HG03439 (cell line): ENCODE measurements around the gene ZFAND6.
A peak's percentile ranks its signal among the peaks of the same experiment; 100 is the strongest.
"Not testable (repeated sequence)": the region's sequence is repeated elsewhere in the genome, so short reads cannot be mapped to it uniquely, and the experiment has no call there.

Source experiments
- ATAC-seq: cut with Tn5 transposase; IDR thresholded peaks from one replicate; pipeline ENCODE4 v1.9.1; 2021; ENCODE audit warnings: mild to moderate bottlenecking, moderate library complexity; ENCODE audit not compliant: unreplicated experiment

Gene ZFAND6

GRCh38 chr15:80045219-80045618 lies 14.3 kb upstream of the ZFAND6 start:
- not testable (repeated sequence) for ATAC-seq

GRCh38 chr15:80049046-80049445 lies 10.4 kb upstream of the ZFAND6 start:
- ATAC-seq, result no peak

GRCh38 chr15:80052597-80053304 lies 6.7 kb upstream of the ZFAND6 start:
- ATAC-seq, result no peak

- no peak for ATAC-seq
Observed at GRCh38 chr15:80055933-80056332, 3.5 kb upstream of the ZFAND6 start.

- no peak for ATAC-seq
Observed at GRCh38 chr15:80058044-80058443, 1.4 kb upstream of the ZFAND6 start.

GRCh38 chr15:80059786-80060355 lies 395 bp downstream of the ZFAND6 start:
- ATAC-seq, result peak; percentile 43

GRCh38 chr15:80060356-80061006 lies 1.0 kb downstream of the ZFAND6 start:
- no peak for ATAC-seq

GRCh38 chr15:80061582-80061981 lies 2.1 kb downstream of the ZFAND6 start:
- no peak for ATAC-seq

GRCh38 chr15:80066912-80067311 lies 7.4 kb downstream of the ZFAND6 start:
- no peak for ATAC-seq

- ATAC-seq, result no peak
Observed at GRCh38 chr15:80068578-80068977, 9.1 kb downstream of the ZFAND6 start.

- no peak for ATAC-seq
Observed at GRCh38 chr15:80070840-80071239, 11.4 kb downstream of the ZFAND6 start.

- ATAC-seq, result no peak
Observed at GRCh38 chr15:80071652-80072051, 12.2 kb downstream of the ZFAND6 start.

GRCh38 chr15:80072285-80072994 lies 13.0 kb downstream of the ZFAND6 start:
- peak; percentile 73 for ATAC-seq

- ATAC-seq, result no peak
Observed at GRCh38 chr15:80073197-80073596, 13.7 kb downstream of the ZFAND6 start.

GRCh38 chr15:80076321-80077318 lies 17.1 kb downstream of the ZFAND6 start:
- no peak for ATAC-seq

GRCh38 chr15:80081390-80081789 lies 21.9 kb downstream of the ZFAND6 start:
- ATAC-seq, result no peak

GRCh38 chr15:80087104-80087503 lies 27.6 kb downstream of the ZFAND6 start:
- ATAC-seq, result no peak

- ATAC-seq, result no peak
Observed at GRCh38 chr15:80090041-80090440, 30.6 kb downstream of the ZFAND6 start.

GRCh38 chr15:80090879-80091503 lies 31.5 kb downstream of the ZFAND6 start:
- no peak for ATAC-seq

- no peak for ATAC-seq
Observed at GRCh38 chr15:80093854-80094418, 34.5 kb downstream of the ZFAND6 start.
